NCI-H446 (cell line): ENCODE data around the gene ADM5.

Source experiments
- DNase-seq, 2 experiments: peaks; one replicate each; lab custom pipeline; 2025; lab: John Stamatoyannopoulos, UW

Gene ADM5

GRCh38 chr19:49658566-49659442 is 30.6 kb upstream of the ADM5 start:
- DNase-seq: no peak

- DNase-seq: no peak
Measured at GRCh38 chr19:49660338-49660961, 28.9 kb upstream of the ADM5 start.

DNA sequence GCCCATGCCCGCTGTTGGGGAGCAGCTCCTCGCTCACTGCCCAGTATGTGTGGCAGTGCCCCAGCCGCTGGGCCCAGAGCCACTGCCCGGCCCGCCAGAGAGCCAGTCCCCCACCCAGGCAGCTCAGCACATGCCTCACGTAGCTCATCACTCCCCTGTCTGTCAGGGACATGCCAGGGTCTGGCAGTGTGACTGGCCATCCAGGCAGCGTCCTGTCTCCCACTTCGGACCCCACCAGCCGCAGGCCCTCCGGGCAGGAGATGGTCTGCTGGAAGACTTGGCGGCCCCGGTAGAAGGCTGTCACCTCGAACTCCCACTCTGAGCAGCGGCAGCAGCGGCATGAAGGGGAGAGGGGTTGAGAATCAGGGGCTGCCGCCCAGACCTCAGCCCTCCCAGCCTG is 27.4 kb upstream of the ADM5 start:
- no peak for DNase-seq

GRCh38 chr19:49663224-49663623 is 26.2 kb upstream of the ADM5 start:
- DNase-seq: no peak

DNA sequence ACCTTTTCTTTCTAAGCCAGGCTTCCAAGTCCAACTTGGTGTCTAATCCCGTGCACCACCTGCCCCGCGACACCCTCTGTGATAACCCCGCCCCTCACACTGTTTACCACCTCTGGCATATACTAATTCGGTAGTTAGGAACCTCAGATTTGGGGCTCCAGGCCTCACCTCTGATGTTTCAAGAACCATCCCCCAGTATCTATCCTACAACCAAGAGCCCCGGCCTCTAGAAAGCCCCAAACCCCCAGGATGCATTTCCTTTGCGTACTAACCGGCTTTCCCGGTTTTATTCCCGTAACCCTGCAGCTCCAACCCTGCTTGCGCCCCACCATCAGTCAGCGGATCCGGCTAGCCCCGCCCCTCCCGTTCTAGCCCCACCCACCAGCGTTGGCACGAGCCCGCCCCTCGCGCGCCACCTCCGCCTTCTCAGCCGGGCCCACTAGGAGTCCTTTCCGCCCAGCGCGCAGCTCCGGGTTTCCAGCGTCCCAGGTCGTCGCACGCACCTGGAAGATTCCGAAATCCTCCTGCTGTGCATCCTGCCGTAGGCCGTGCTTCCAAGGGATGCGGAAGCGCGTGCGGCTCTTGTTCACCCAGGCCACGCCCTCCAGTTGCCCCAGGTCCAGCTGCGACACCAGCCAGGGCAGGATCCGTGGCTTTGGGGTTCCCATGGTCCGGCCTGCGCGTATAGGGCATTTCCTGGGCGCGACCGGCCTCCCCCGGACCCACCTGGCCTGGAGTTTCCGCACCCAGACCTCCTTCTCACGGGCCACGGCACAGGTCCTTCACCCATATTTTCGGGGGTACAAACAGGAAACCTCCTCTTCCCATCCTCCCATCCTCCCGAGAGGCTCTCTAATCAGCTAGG is 25.0 kb upstream of the ADM5 start:
- DNase-seq: peak; percentile 42 to 78

- DNase-seq: no peak
Measured at GRCh38 chr19:49665036-49665350, 24.4 kb upstream of the ADM5 start.

- peak; percentile 95 to 98 for DNase-seq
Measured at GRCh38 chr19:49665351-49666119, 23.9 kb upstream of the ADM5 start, which contains the start of the genes BCL2L12 and IRF3. Gene BCL2L12 (plus strand): TSS chr19:49665933. CDS start chr19:49666693, 760 bp downstream. Gene IRF3 (minus strand): TSS chr19:49665857. CDS start chr19:49664838, 1,019 bp downstream.

DNA sequence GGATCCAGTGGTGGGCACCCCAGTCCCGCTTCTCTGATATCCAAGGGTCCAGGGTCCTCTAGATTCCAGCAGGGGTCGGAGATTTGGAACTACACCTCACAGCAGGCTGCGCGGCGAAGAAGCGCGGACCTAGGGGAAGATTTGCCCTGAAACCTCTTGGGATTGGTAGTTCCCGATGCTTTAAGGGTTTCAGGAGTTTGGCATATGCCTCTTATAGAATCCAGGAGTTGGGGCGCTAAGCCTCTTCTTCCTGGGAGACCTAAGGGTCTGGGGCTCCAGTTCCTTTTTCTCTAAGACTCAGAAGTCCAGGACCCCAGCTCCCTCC is 23.3 kb upstream of the ADM5 start:
- no peak for DNase-seq

DNA sequence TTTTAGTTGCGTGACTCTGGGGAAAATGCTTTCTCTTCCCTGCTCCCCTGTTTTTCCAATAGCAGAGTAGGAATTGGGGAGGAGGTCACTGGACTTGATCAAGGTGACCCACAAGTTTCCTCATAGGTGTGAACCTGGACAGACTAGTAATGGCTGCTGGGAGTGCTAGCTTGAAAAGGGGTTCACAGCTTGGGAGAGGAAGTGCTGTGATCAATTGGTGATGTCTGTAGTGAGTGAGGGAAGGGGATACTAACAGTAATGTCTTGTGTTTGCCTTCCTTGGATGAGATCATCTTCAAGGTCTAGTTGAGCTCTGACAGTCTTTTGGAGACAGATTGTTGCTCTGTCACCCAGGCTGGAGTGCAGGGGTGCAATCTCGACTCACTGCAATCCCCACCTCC is 21.9 kb upstream of the ADM5 start:
- no peak for DNase-seq

DNA sequence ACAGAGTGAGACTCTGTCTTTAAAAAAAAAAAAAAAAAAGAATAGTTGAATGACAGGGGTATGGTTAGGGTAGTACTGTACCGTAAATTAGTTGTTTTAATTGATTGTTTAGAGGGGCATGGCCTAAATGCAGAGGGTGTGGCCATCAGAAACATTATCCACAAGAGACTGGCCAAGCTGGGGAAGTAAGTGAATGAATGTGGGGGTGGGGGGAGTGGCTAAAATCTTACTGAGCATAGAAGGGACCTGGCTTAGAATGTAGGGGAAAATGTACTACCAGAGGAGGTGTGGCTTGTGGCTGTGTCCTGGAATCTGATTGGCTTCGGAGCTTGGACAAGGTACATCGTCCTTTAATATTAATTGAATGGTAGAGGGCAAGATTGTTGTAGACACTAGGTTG is 19.9 kb upstream of the ADM5 start:
- no peak for DNase-seq

DNA sequence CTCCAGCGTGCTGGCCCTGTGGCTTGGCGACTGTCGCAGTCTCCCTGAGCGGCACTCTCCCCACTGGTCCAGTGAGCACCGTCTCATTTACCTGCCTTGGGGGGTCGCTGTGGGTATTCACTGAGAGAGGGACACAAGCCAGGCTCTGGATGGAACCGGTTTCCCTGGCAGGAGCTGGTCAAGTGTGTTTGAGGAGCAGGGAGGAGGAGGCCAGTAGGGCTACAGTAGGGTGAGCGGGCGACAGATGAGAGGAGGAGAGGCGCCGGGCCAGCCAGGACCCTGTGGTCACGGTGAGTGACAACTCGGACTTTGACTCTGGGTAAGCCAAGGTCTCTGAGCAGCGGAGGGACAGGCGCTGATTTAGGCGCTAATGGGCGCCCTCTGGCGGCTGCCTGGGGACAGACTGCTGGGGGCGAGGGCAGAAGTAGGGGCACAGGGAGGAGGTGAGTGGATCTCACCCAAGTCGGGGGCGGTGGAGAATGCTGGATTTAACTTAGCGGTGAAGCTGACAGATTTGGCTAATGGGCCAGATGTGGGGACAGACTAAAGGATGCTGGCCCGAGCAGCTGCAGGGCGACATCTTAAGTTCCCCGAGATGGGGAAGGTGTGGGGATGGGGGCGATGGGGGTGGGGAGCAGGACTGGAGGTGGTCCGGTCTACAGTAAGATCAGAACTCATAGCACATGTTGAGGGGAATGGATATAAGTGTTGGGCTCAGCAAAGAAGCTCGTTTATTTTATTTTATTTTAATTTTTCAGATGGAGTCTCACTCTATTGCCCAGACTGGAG is 17.1 kb upstream of the ADM5 start:
- DNase-seq: peak; percentile 45 to 79

- DNase-seq: peak in 1 of 2 experiments; percentile 93
Measured at GRCh38 chr19:49676136-49676783, 13.1 kb upstream of the ADM5 start.

GRCh38 chr19:49676784-49677230 is 12.6 kb upstream of the ADM5 start:
- DNase-seq: peak; percentile 100

DNA sequence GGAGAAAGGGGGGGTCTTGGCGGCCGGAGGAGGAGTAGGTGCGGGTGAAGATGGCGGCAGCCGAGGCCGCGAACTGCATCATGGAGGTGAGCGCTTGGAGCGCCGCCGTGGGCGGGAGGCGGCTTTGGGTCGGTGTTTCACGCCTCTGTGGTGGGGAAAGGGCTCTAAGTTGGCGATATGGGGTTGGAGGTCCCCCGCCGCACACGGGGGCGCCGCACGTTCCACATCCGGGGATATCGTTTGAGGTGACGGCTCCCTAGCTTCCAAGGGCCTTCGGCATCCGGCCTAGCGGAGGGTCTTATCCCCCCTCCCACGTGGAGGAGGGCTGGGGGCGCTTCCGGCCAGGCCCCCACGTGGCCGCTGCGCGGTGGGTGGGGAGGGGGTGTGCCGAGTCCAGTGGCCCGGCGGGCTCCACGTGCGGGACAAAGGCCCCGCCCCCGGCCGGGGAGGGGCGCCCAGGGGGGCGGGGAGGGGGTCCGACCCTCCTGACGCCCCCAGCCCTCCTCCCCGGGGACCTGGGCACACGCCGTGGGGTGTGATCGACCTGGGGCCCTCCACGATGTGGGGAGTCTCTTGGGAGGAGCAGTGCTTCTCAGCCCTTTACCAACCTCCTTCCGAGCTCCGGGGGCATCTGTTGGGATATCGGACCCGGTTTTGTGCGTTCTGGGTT is 12.0 kb upstream of the ADM5 start, which contains the start of gene PRMT1:
TSS of gene PRMT1 (plus strand) at position 41 of the 670 bp plus-strand sequence. CDS start at position 51, 10 bp downstream.
- DNase-seq: peak; percentile 69 to 81

- peak; percentile 78 to 86 for DNase-seq
Measured at GRCh38 chr19:49677901-49678674, 11.3 kb upstream of the ADM5 start.

DNA sequence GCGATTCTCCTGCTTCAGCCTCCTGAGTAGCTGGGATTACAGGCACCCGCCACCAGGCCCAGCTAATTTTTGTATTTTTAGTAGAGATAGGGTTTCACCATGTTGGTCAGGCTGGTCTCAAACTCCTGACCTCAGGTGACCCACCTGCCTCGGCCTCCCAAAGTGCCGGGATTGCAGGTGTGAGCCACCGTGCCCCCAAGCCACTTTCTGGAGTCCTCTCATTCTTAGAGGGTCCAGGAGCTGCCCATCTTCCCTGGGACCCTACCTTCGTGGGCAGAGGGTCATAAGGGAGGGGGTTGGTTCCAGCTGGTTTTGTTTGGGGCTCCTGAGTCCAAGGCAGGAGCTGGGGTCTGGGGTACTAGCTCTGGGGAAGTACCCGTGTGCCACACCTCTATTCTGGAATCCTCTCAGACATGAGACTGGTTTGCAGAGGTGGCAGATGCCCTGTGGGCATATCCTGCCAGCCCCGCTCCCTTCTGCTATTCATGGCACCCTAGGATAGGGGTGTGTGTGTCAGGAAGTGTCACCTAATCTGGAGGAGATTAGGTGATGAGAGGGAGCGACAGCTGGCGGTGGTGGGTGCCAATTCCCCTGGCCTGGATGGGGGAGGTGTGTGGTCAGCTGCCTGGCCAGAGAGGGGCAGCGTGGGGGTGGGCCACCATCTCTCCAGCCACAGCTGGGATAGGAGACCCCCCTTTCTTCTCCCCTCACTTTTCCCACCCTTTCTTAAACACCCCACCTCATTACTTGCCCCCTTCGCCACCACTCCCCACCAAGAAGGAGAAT is 10.2 kb upstream of the ADM5 start:
- DNase-seq: no peak

- no peak for DNase-seq
Measured at GRCh38 chr19:49679771-49680413, 9.5 kb upstream of the ADM5 start.
